Measurements from ENCODE around the gene HINT1.

The HINT1 gene

DNA sequence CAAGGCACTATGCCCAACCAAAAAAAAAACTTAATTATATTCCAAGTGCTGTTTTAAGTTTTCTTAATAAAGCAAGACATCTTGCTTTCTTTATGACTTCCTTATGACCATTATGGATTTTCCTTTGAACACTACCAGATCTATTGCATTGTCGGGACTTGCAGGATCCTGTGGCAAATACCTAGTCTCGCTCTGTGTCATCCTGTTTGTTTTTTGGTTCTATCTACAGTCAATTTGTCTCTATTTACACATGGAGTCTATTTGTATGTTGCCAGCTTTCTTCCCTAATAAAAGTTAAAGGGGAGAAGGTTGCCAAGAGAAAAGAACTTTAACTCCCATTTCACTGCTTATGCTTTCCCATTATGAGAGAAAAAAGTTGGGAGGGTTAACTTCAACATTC lies 4.9 kb downstream of the HINT1 start:
- no peak overlapping the region for H3K4me3 ChIP-seq (ENCODE audit: low read depth, low read length)
- TF ChIP-seq, protein P1, sequence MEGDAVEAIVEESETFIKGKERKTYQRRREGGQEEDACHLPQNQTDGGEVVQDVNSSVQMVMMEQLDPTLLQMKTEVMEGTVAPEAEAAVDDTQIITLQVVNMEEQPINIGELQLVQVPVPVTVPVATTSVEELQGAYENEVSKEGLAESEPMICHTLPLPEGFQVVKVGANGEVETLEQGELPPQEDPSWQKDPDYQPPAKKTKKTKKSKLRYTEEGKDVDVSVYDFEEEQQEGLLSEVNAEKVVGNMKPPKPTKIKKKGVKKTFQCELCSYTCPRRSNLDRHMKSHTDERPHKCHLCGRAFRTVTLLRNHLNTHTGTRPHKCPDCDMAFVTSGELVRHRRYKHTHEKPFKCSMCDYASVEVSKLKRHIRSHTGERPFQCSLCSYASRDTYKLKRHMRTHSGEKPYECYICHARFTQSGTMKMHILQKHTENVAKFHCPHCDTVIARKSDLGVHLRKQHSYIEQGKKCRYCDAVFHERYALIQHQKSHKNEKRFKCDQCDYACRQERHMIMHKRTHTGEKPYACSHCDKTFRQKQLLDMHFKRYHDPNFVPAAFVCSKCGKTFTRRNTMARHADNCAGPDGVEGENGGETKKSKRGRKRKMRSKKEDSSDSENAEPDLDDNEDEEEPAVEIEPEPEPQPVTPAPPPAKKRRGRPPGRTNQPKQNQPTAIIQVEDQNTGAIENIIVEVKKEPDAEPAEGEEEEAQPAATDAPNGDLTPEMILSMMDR (IDR thresholded peaks at IDR 0.05; ENCODE audit: low read depth, low read length), result no peak

DNA sequence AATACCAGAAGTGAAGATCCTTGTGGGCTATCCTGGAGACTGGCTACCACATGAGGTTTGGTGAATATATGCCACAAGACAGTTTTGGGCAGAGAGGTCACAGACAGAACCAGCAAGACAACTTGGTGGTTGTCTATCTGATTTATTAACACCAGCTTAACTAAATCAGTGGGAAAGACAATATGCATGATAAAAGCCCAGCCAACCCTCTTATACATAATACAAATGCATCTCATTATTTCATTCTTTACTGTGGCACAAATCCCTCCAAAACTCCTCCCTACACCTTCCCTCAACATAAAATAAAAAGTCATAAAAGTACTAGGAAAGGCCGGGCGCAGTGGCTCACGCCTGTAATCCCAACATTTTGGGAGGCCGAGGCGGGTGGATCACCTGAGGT lies 8.1 kb downstream of the HINT1 start:
- TF ChIP-seq, protein P1 (IDR thresholded peaks at IDR 0.05; ENCODE audit: low read depth, low read length), result no peak
- no peak overlapping the region for H3K4me3 ChIP-seq (ENCODE audit: low read depth, low read length)

DNA sequence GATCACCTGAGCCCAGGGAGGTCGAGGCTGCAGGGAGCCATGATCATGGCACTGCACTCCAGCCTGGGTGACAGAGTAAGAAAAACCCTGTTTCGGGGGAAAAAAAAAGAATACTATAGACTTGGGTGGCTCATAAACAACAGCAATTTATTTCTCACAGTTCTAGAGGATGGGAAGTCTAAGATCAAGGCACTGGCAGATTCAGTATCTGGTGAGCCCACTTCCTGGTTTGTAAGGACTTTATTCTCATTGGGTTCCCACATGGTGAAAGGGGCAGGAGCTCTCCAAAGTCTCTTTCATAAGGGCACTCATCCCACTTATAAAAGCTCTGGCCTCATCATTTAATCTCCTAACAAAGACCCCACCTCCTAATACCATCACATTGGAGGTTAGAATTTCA lies 8.7 kb downstream of the HINT1 start:
- H3K4me3 ChIP-seq (ENCODE audit: low read depth, low read length), result no peak overlapping the region
- TF ChIP-seq, protein P1 (IDR thresholded peaks at IDR 0.05; ENCODE audit: low read depth, low read length), result no peak

GRCh38 chr5:131151216-131151615 lies 13.8 kb downstream of the HINT1 start:
- TF ChIP-seq, protein P1 (IDR thresholded peaks at IDR 0.05; ENCODE audit: low read depth, low read length), result no peak
- no peak overlapping the region for H3K4me3 ChIP-seq (ENCODE audit: low read depth, low read length)

DNA sequence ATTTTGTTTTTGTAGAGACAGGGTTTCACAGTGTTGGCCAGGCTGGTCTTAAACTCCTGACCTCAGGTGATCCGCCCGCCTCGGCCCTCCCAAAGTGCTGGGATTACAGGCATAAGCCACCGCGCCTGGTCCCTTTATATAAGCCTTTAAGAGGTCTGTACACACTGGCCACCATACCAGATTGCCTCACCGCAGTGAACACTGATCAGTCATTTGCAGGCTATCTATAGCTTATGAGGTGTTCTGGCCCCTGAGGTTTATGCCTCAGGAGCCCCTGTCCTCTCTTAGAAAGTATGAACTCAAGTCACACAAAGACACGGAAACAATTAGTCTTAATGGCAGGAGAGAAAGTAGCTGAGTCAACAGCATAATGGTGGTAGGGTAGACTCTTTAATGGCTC lies 14.6 kb downstream of the HINT1 start:
- TF ChIP-seq, protein P1 (IDR thresholded peaks at IDR 0.05; ENCODE audit: low read depth, low read length), result no peak
- H3K4me3 ChIP-seq (ENCODE audit: low read depth, low read length), result no peak overlapping the region

DNA sequence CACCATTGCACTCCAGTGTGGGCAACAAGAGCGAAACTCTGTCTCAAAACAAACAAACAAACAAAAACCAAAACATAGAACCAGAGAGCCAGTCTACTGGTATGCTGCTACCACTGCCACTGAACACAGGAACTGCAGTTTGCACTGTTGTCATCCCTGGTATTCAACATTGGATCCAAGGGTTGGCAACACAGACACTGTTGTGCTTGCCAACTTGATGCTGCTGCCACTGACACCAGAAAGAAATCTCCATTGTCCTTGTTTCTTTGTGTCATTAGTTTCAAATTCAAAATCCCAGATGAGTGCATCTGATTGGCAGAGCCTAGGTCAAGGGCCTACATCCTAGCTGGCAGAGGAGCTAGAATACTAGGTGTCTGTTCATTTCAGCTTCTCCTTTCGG lies 16.2 kb downstream of the HINT1 start:
- no peak overlapping the region for H3K4me3 ChIP-seq (ENCODE audit: low read depth, low read length)
- TF ChIP-seq, protein P1 (IDR thresholded peaks at IDR 0.05; ENCODE audit: low read depth, low read length), result no peak

- H3K4me3 ChIP-seq (ENCODE audit: low read depth, low read length), result no peak overlapping the region
- TF ChIP-seq, protein P1 (IDR thresholded peaks at IDR 0.05; ENCODE audit: low read depth, low read length), result no peak
Observed at GRCh38 chr5:131147258-131147657, 17.8 kb downstream of the HINT1 start.

All from WI38 (cell line).